ENCODE results near the gene MTTP.

Gene MTTP

DNA sequence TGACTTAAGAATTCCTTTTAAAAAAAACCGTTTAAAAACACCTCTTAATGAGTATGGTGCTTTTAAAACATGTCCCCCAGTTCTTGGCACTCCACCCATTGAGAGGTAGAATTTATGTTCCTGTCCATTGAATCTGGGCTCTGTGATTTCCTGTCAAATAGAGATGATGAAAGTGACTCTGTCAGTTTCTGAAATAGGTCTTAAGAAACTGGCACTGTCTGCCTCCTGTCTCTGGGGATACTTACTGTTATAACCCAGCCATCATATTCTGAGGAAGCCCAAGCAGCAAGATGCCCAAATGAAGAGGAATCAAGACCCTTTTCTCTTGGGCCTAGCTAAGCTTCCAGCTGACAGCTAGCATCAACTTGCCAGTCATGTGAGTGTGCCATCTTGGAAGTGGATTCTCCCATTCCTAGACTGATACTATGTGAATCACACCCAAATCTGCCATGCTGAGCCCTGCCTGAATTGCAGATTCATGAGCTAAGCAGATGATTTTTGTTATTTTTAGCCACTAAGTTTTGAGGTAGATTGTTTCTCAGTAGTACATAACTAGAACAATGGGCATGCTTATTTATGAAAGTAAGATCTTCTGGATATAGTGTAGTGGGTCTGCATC is 60.2 kb downstream of the MTTP start:
- H3K4me1 ChIP-seq (ENCODE audit: insufficient read depth, low read length) = no peaks in the 10 kb centered on the region
- H3K9me3 ChIP-seq (ENCODE audit: low read length) = no peaks in the 10 kb centered on the region
- no peaks in the 10 kb centered on the region for H3K36me3 ChIP-seq (ENCODE audit: insufficient read depth, low read length)
- H3K27me3 ChIP-seq (ENCODE audit: insufficient read depth, low read length) = no peaks in the 10 kb centered on the region
- H2AFZ ChIP-seq (ENCODE audit: low read depth, low read length) = no peak overlapping the region
- no peak overlapping the region for H3K4me3 ChIP-seq (ENCODE audit: low read length)

DNA sequence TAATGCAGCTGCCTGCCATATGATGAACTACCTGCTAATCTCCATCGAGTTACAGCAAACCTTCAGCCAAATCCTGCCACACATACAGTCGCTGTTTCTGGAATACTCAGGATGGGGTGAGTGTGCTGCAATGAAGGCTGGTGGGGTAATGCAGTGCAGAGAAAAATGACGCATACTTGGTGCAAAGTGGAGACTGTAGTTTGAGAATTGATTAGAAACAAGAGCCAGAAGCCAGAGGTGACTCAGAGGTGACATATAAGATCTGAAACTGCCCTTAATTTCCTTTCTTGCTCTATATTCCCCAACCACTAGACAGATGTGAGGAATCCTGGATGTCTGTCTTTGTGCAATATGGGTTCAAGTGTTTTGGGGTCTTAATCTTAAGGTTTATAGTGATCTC is 61.0 kb downstream of the MTTP start:
- no peaks in the 10 kb centered on the region for H3K36me3 ChIP-seq (ENCODE audit: insufficient read depth, low read length)
- H3K4me3 ChIP-seq (ENCODE audit: low read length) = no peak overlapping the region
- no peaks in the 10 kb centered on the region for H3K9me3 ChIP-seq (ENCODE audit: low read length)
- H3K27me3 ChIP-seq (ENCODE audit: insufficient read depth, low read length) = no peaks in the 10 kb centered on the region
- peaks cover under 1% of the 10 kb centered on the region for H3K4me1 ChIP-seq (ENCODE audit: insufficient read depth, low read length)
- H2AFZ ChIP-seq (ENCODE audit: low read depth, low read length) = no peak overlapping the region

DNA sequence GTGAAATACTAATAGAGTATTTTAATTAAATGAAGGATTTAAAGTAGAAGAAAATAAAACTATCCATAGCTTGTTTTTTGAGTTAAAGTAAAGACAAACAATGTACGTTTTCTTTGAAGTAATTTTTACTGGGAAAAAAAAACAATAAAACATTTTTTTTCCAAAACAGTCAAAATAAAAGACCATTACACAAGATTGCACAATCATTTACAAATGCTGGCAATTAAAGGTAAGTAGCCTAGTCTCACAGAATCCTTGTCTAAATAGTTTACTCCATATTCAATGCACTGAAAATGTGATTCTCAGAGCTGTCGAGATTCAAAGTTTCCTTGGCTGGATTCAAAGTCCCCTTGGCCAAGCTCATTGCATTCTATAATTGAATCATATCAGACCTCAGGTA is 61.8 kb downstream of the MTTP start:
- H3K4me3 ChIP-seq (ENCODE audit: low read length) = no peak overlapping the region
- H3K36me3 ChIP-seq (ENCODE audit: insufficient read depth, low read length) = no peaks in the 10 kb centered on the region
- H3K4me1 ChIP-seq (ENCODE audit: insufficient read depth, low read length) = peaks cover 4% of the 10 kb centered on the region
- no peaks in the 10 kb centered on the region for H3K27me3 ChIP-seq (ENCODE audit: insufficient read depth, low read length)
- H3K9me3 ChIP-seq (ENCODE audit: low read length) = no peaks in the 10 kb centered on the region
- no peak overlapping the region for H2AFZ ChIP-seq (ENCODE audit: low read depth, low read length)

DNA sequence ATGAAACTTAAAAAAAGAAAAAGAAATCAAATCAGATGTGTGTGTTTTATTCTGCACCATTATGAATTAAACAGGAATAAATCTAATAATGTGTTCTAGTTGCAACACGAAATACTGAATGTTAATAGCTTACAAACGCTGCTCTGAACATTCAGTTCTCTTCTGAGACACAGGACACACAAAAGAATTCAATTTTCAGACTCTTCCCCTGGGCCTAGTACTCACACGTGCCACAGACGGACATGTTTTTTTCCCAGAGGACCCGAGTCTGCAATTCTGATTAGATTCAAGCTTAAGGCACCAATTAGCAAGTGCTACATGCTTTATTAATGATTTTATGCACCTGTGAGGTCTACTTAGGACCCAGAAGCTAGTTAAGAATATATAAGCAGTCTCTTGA is 62.5 kb downstream of the MTTP start:
- Histone ChIP-seq H3K9me3 (ENCODE audit: low read length) (no peaks in the 10 kb centered on the region), H3K27me3 (ENCODE audit: insufficient read depth, low read length) (no peaks in the 10 kb centered on the region), H3K4me3 (ENCODE audit: low read length) (no peak overlapping the region), H3K4me1 (ENCODE audit: insufficient read depth, low read length) (peaks cover 4% of the 10 kb centered on the region), H2AFZ (ENCODE audit: low read depth, low read length) (no peak overlapping the region), H3K36me3 (ENCODE audit: insufficient read depth, low read length) (no peaks in the 10 kb centered on the region)

DNA sequence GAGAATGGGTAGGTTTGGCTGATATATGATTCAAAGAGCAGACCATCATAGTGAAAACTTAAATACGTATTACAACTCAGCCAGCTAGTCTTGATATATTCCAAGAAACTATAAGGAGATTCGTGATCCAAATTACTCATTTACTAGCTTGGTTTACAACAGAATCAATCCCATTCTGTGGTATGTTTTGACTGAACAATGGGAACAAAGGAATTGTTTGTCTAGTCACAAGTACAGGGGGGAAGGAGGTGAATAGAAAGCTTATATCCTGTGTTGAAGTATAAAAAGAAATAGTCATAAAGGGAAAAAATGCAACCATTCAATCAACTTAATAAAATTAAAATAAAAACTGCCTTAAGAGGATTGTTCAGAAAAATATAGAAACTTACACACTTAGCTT is 66.1 kb downstream of the MTTP start:
- Histone ChIP-seq H3K4me3 (ENCODE audit: low read length) (no peak overlapping the region), H3K36me3 (ENCODE audit: insufficient read depth, low read length) (no peaks in the 10 kb centered on the region), H3K27me3 (ENCODE audit: insufficient read depth, low read length) (no peaks in the 10 kb centered on the region), H3K9me3 (ENCODE audit: low read length) (no peaks in the 10 kb centered on the region), H3K4me1 (ENCODE audit: insufficient read depth, low read length) (peaks cover 25% of the 10 kb centered on the region), H2AFZ (ENCODE audit: low read depth, low read length) (no peak overlapping the region)

DNA sequence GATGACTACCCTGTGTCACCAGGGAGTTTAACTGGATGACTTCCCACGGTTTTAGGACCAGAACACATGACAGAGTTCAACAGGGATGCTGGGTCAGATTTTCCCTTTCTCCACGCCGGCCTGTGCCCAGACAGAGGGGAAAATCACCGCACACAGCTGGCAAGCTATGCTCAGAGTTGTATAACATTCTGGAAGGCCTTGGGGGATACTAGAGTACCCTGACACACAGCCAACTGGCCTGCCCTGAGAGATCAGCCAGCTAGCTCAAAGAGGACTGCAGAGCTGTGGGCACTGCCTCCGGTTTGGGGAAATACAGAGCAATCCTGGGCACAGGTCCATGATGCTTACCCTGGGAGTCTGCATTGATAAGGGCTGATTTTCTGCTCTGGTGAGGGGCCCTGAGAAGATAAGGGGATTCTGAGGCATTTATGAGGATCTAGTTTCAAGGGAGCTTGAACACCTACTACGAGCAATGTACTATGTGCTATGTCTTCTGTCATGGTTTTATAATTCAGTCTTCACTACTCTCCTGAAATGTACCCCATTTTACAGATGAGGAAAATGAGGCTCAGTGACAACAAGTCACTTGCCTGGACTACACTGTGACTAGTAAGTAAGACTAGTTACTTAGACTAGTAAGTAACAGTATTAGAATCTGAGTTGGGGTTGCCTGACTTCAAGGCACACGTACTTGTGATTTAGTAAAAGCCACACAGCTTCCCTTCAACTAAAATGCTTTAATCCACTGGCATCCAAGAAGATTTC is 68.3 kb downstream of the MTTP start:
- H3K4me1 ChIP-seq (ENCODE audit: insufficient read depth, low read length) = peaks cover 29% of the 10 kb centered on the region
- no peak overlapping the region for H3K4me3 ChIP-seq (ENCODE audit: low read length)
- no peak overlapping the region for H2AFZ ChIP-seq (ENCODE audit: low read depth, low read length)
- H3K27me3 ChIP-seq (ENCODE audit: insufficient read depth, low read length) = no peaks in the 10 kb centered on the region
- H3K36me3 ChIP-seq (ENCODE audit: insufficient read depth, low read length) = no peaks in the 10 kb centered on the region
- no peaks in the 10 kb centered on the region for H3K9me3 ChIP-seq (ENCODE audit: low read length)

DNA sequence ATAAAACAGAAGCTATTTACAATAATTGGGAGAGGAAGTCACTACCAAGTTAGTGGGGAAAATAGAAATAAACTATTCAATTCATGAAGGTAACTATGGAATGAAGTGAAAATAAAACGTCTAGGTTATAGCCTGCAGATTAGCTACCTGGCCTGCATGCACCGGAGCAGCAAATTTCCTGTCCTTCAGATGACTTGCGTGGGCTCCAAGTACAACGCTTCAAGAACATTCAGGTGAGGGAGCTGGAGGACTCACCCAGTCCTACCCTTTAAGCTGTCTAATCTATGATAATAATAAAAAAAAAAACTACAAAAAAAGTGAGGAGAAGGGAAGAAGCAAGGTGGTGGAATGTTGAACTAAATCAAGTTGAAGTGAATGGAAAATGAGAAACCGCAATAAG is 69.8 kb downstream of the MTTP start:
- no peaks in the 10 kb centered on the region for H3K27me3 ChIP-seq (ENCODE audit: insufficient read depth, low read length)
- no peak overlapping the region for H3K4me3 ChIP-seq (ENCODE audit: low read length)
- no peak overlapping the region for H2AFZ ChIP-seq (ENCODE audit: low read depth, low read length)
- peaks cover 39% of the 10 kb centered on the region for H3K4me1 ChIP-seq (ENCODE audit: insufficient read depth, low read length)
- no peaks in the 10 kb centered on the region for H3K36me3 ChIP-seq (ENCODE audit: insufficient read depth, low read length)
- H3K9me3 ChIP-seq (ENCODE audit: low read length) = no peaks in the 10 kb centered on the region

DNA sequence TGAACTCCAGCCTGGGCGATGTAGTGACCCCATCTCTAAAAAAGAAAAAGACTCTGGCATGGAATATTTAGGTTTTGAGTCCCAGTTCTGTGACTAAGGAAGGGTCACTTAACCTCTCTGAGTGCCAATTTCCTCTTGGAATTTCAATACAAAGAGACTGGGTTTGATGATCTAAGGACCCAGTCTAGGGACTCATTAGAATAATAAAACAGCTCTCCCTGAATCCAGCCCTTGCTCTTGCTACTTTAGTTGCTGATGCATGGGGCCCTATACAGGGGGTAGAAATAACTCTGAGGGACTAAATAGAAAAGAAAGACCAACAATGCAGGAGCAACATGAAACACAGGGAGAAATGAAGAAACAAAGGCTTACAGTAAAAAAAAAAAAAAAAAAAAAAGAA is 70.4 kb downstream of the MTTP start:
- H3K4me3 ChIP-seq (ENCODE audit: low read length) = no peak overlapping the region
- H3K4me1 ChIP-seq (ENCODE audit: insufficient read depth, low read length) = peaks cover 39% of the 10 kb centered on the region
- no peak overlapping the region for H2AFZ ChIP-seq (ENCODE audit: low read depth, low read length)
- no peaks in the 10 kb centered on the region for H3K27me3 ChIP-seq (ENCODE audit: insufficient read depth, low read length)
- H3K9me3 ChIP-seq (ENCODE audit: low read length) = no peaks in the 10 kb centered on the region
- no peaks in the 10 kb centered on the region for H3K36me3 ChIP-seq (ENCODE audit: insufficient read depth, low read length)

DNA sequence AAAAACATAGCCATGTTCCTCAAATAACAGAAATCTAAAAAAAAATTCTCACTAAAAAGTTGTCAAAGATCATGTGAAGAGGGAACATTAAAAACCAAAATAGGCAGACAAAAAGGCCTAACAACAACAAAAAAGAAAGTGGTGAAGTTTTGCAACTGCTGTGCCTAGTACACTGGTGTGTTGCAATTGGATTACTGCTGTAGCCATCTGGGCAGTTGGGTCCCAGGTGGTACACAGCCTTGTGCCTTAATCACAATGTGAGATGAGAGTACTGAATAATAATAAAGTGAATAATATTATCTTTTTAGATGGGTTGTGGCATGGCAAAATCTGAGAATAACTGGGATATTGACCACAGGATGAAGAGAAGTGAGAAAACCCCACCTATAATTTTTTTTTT is 71.0 kb downstream of the MTTP start:
- no peaks in the 10 kb centered on the region for H3K36me3 ChIP-seq (ENCODE audit: insufficient read depth, low read length)

DNA sequence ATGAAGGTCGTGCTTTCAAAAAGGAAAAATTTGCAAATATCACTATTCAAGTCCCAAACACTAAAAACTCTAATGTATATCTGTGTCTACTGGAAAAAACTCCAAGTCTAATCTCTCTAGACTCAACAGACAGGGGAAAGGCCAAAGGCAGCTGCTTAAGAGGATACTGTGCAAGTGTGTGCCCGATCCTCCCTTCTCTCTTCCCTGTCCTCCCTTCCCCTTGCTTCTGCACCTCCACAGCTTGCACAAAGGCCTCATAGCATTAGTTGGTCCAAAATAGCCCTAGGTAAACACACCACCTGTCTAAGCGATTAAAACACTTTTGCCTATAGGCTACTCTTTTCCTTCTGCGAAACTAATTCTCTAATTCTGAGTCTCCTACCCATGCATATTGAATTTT is 72.4 kb downstream of the MTTP start:
- peaks cover 35% of the 10 kb centered on the region for H3K4me1 ChIP-seq (ENCODE audit: insufficient read depth, low read length)
- no peak overlapping the region for H2AFZ ChIP-seq (ENCODE audit: low read depth, low read length)
- no peaks in the 10 kb centered on the region for H3K27me3 ChIP-seq (ENCODE audit: insufficient read depth, low read length)
- H3K9me3 ChIP-seq (ENCODE audit: low read length) = no peaks in the 10 kb centered on the region
- no peak overlapping the region for H3K4me3 ChIP-seq (ENCODE audit: low read length)
- H3K36me3 ChIP-seq (ENCODE audit: insufficient read depth, low read length) = no peaks in the 10 kb centered on the region

More for the DNA sequence above, 71.0 kb downstream of the MTTP start:
- Histone ChIP-seq H3K4me3 (ENCODE audit: low read length) (no peak overlapping the region), H3K9me3 (ENCODE audit: low read length) (no peaks in the 10 kb centered on the region), H3K27me3 (ENCODE audit: insufficient read depth, low read length) (no peaks in the 10 kb centered on the region), H2AFZ (ENCODE audit: low read depth, low read length) (no peak overlapping the region), H3K4me1 (ENCODE audit: insufficient read depth, low read length) (peaks cover 38% of the 10 kb centered on the region)

DNA sequence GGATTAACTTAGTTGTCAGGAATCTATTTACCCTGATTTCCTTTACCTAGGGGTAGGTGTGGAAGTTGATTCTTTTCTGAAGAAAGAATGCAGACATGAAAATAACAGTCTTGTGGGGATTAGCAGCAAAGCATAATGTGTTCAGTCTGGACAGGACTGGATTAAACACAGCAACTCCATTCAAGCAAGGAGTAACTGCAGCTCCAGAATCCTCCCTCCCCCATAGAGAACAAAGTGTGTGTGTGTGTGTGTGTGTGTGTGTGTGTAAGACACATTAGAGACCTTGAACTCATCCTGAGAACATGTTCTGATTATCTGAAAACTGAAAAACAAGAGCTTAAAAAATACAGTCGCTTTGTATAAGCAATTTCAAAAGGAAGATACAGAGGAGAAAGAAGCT is 73.7 kb downstream of the MTTP start:
- Histone ChIP-seq H2AFZ (ENCODE audit: low read depth, low read length) (peak overlapping the region; percentile 70), H3K36me3 (ENCODE audit: insufficient read depth, low read length) (no peaks in the 10 kb centered on the region), H3K4me3 (ENCODE audit: low read length) (no peak overlapping the region), H3K4me1 (ENCODE audit: insufficient read depth, low read length) (peaks cover 35% of the 10 kb centered on the region), H3K27me3 (ENCODE audit: insufficient read depth, low read length) (no peaks in the 10 kb centered on the region), H3K9me3 (ENCODE audit: low read length) (peaks cover 2% of the 10 kb centered on the region)

DNA sequence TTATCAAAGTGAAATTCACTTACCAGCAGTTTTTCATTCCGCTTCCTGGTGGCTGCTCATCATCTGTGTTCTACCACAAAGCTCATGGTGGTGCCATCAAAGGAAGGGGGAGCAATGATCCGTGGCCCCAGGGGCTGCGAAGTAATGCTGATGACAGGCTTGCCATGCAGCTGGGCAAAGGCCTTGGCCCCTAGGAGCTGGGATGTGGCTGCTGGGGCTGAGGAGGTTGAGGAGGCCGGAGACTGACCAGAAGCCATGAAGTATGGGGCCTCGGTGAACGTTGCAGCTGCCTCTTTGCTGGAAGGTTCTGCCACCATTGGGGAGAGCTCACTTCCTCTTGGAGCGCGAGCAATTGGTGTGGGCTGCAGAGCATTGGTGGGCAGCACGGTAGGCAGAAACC is 74.6 kb downstream of the MTTP start:
- Histone ChIP-seq H3K27me3 (ENCODE audit: insufficient read depth, low read length) (no peaks in the 10 kb centered on the region), H3K4me3 (ENCODE audit: low read length) (no peak overlapping the region), H3K36me3 (ENCODE audit: insufficient read depth, low read length) (no peaks in the 10 kb centered on the region), H3K4me1 (ENCODE audit: insufficient read depth, low read length) (peaks cover 29% of the 10 kb centered on the region), H3K9me3 (ENCODE audit: low read length) (peaks cover 2% of the 10 kb centered on the region), H2AFZ (ENCODE audit: low read depth, low read length) (no peak overlapping the region)

DNA sequence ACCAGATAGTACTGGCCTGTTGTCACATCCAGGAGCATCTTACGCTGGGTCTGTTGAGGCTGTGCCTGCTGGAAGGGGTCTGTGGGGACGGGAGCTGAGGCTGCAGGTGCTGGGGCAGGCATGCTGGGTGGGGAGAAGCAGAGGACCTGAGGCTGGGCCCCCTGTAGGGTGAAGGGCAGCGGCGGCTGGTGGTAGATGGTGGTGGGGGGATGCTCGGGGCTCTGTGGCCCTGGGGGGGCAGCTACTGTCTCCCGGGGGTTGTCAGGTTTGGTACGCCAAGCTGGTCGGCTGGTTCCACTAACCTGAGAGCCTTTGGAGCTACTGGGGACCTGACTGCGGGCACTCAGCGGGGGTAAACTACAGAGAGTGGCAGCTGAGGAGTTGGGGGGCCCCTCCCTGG is 75.2 kb downstream of the MTTP start:
- Histone ChIP-seq H3K27me3 (ENCODE audit: insufficient read depth, low read length) (no peaks in the 10 kb centered on the region), H2AFZ (ENCODE audit: low read depth, low read length) (no peak overlapping the region), H3K4me1 (ENCODE audit: insufficient read depth, low read length) (peaks cover 23% of the 10 kb centered on the region), H3K9me3 (ENCODE audit: low read length) (peaks cover 2% of the 10 kb centered on the region), H3K4me3 (ENCODE audit: low read length) (no peak overlapping the region), H3K36me3 (ENCODE audit: insufficient read depth, low read length) (no peaks in the 10 kb centered on the region)
